Psoas muscle (tissue), 8 donors: ENCODE data around the gene WDFY1. TPM values are rescaled to one million over a fixed set of nuclear protein-coding genes. Genes with fewer than 3 reads are reported as not detected.

Experiments
- ATAC-seq, 4 donors: fragments of 200-7000 bp; cut with Tn5 transposase; one replicate each; pipeline ENCODE4 v1.9.1; 2020; ENCODE audit warnings: moderate library complexity in 3 of 4, mild to moderate bottlenecking in 2 of 4
- DNase-seq, 2 donors: peaks; one replicate each; pipeline ENCODE4 v3.0.0-alpha.2; 2020
- H3K27ac ChIP-seq: fragments of 200-600 bp; one replicate; pipeline ENCODE4 v1.8.0; 2022
- H3K27me3 ChIP-seq, 3 donors: fragments of 200-600 bp in 1 of 3; one replicate each; pipeline versions ENCODE4 v1.6.1 to v1.8.0; 2013 to 2022; ENCODE audit warnings: low read length in 2 of 3, mild to moderate bottlenecking in 2 of 3, moderate library complexity in 1 of 3; ENCODE audit not compliant: insufficient read depth in 3 of 3
- H3K36me3 ChIP-seq, 2 donors: fragments of 200-600 bp in 1 of 2; one replicate each; pipeline versions ENCODE4 v1.6.1 to v1.8.0; 2013 to 2022; ENCODE audit warnings: low read depth in 1 of 2, mild to moderate bottlenecking in 1 of 2, moderate library complexity in 1 of 2; ENCODE audit not compliant: insufficient read depth in 1 of 2
- H3K4me1 ChIP-seq: fragments of 200-600 bp; one replicate; pipeline ENCODE4 v1.8.0; 2022
- H3K4me3 ChIP-seq: fragments of 200-600 bp; one replicate; pipeline ENCODE4 v1.8.0; 2022; ENCODE audit warnings: mild to moderate bottlenecking
- H3K9me3 ChIP-seq: fragments of 200-600 bp; one replicate; pipeline ENCODE4 v1.8.0; 2022
- CTCF ChIP-seq: fragments of 200-600 bp; IDR thresholded peaks from one replicate; pipeline ENCODE4 v1.8.0; 2022; ENCODE audit warnings: antibody characterized with exemption
- WGBS, 3 donors: extraction: QIAGEN DNeasy Blood & Tissue Kit; methylation state at CpG; one replicate each; pipeline versions ENCODE4 v1.1.6 to v1.1.7; 2013; 5-methylcytosine and 5-hydroxymethylcytosine counted together
- intact Hi-C, 2 donors: fragments of 100-400 bp; cut with DNase I; formaldehyde crosslinking; loops; one replicate each; pipeline versions ENCODE4 v1.11.0 to v1.14.2; 2022
- polyA plus RNA-seq, 3 donors: library from polyadenylated mRNA; stranded (reverse); fragments of 200-250 nt; gene quantifications; one replicate each; pipeline ENCODE4 v1.2.3, GENCODE V29; 2013
- total RNA-seq, 4 donors: library from RNA; stranded (reverse); fragmentation: NEBNext Ultra II Directional in 2 of 4; extraction: Animal tissue kit (Norgen Biotek cat#: 25700) in 2 of 4; gene quantifications; one replicate each; pipeline versions ENCODE4 v1.2.1 to v1.2.4, GENCODE V29; 2021 to 2023
- donor health status: healthy with polysubstance abuse.
- donor health status: DM: no; HTN: no; CAD: no; lungs with moderate emphysema.
- donor health status: Bipolar disorder and iron deficiency.
- donor health status: healthy.
- donor health status: DM: yes; HTN: yes; CAD: no.
- donor health status: DM: no; HTN: no; CAD: no.
- donor health status: DM: no; HTN: no; CAD: no.
- donor health status: DM: yes; HTN: yes; CAD: no.

WDFY1 gene
- total and polyA plus RNA-seq, 7 donors: 9.7 to 21.8 (median 14.2) TPM

GRCh38 chr2:223863491-223863890 lies 81.6 kb downstream of the WDFY1 start:
- no peak for TF ChIP-seq CTCF
- Histone ChIP-seq H3K36me3 (no peaks in the 10 kb centered on the region), H3K27ac (no peak overlapping the region), H3K4me3 (no peak overlapping the region), H3K9me3 (no peaks in the 10 kb centered on the region), H3K27me3 (no peaks in the 10 kb centered on the region), H3K4me1 (no peaks in the 10 kb centered on the region)
- 78 to 84% (median 81%) methylated on average over 2 of the region's 2 CpGs for whole genome bisulfite sequencing, 3 donors
- DNase-seq: no peak
- ATAC-seq: no peak
- intact Hi-C loops: no loop called here

- no peak for TF ChIP-seq CTCF
- Histone ChIP-seq H3K27ac (no peak overlapping the region), H3K4me1 (no peaks in the 10 kb centered on the region), H3K36me3 (no peaks in the 10 kb centered on the region), H3K4me3 (no peak overlapping the region), H3K9me3 (no peaks in the 10 kb centered on the region), H3K27me3 (no peaks in the 10 kb centered on the region)
- ATAC-seq: no peak
- intact Hi-C loops: no loop called here
- no peak for DNase-seq
- 83% methylated on average over 5 of the region's 5 CpGs for WGBS, 3 donors
Measured at GRCh38 chr2:223860809-223861738, 84.1 kb downstream of the WDFY1 start.

DNA sequence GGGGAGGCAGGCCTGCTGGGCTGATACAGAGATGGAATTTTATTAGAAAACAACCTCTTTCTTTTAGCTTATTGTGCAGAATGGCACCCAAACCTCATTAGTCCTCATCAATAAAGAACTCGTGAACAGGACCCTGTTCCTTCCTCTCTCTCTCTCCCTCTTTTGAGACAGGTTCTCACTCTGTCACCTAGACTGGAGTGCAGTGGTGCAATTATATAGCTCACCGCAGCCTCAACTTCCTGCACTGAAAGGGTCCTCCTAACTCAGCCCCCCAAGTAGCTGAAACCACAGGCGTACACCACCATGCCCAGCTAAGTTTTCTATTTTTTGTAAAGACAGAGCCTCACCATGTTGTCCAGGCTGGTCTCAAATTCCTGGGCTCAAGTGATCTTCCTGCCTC lies 86.1 kb downstream of the WDFY1 start:
- Histone ChIP-seq H3K27ac (no peak overlapping the region), H3K9me3 (no peaks in the 10 kb centered on the region), H3K36me3 (no peaks in the 10 kb centered on the region), H3K4me3 (no peak overlapping the region), H3K27me3 (no peaks in the 10 kb centered on the region), H3K4me1 (no peaks in the 10 kb centered on the region)
- intact Hi-C loops: no loop called here
- ATAC-seq (no peak), DNase-seq (no peak)
- WGBS, 3 donors: 83 to 87% (median 86%) methylated on average over 3 of the region's 3 CpGs
- no peak for TF ChIP-seq CTCF

- H3K36me3 ChIP-seq: no peaks in the 10 kb centered on the region
- H3K9me3 ChIP-seq: no peaks in the 10 kb centered on the region
- 70 to 78% (median 70%) methylated on average over 5 of the region's 5 CpGs for WGBS, 3 donors
- ATAC-seq (no peak), DNase-seq (no peak)
- intact Hi-C loops: no loop called here
- no peak for TF ChIP-seq CTCF
- H3K27ac ChIP-seq: no peak overlapping the region
- H3K4me1 ChIP-seq: no peaks in the 10 kb centered on the region
- no peak overlapping the region for H3K4me3 ChIP-seq
- H3K27me3 ChIP-seq: no peaks in the 10 kb centered on the region
Measured at GRCh38 chr2:223856584-223856983, 88.6 kb downstream of the WDFY1 start.
